HepG2 (cell line): ENCODE data around the gene TEX22. TPM values are rescaled to one million over a fixed set of nuclear protein-coding genes. Genes with fewer than 3 reads are reported as not detected.

Experiments
- ETV5 ChIP-seq: IDR thresholded peaks from 2 replicates; pipeline ENCODE4 v1.6.1; 2018; ENCODE audit warnings: missing biosample characterization, missing genetic modification reagents, inconsistent platforms, borderline replicate concordance
- HMGXB4 ChIP-seq, 2 experiments: sonication (generic) in 1 of 2; formaldehyde crosslinking in 1 of 2; IDR thresholded peaks; 2 replicates each; pipeline versions ENCODE4 v1.4.0 to v1.6.1; 2018 to 2020; ENCODE audit warnings: missing genetic modification reagents in 2 of 2, borderline replicate concordance in 1 of 2, low read depth in 1 of 2, mild to moderate bottlenecking in 1 of 2, missing biosample characterization in 1 of 2
- KIAA2018 ChIP-seq: sonication (generic); formaldehyde crosslinking; IDR thresholded peaks from 2 replicates; pipeline ENCODE4 v1.5.0; 2020; ENCODE audit warnings: mild to moderate bottlenecking, missing genetic modification reagents, borderline replicate concordance
- NPAS2 ChIP-seq: sonication (generic); formaldehyde crosslinking; IDR thresholded peaks from 2 replicates; pipeline ENCODE4 v1.8.0; 2022; ENCODE audit warnings: mild to moderate bottlenecking, missing genetic modification reagents, borderline replicate concordance
- NR2C2 ChIP-seq: sonication (generic); formaldehyde crosslinking; IDR thresholded peaks from 2 replicates; pipeline ENCODE4 v1.4.0; 2020; ENCODE audit warnings: missing genetic modification reagents, mild to moderate bottlenecking, moderate library complexity, borderline replicate concordance
- ZBTB44 ChIP-seq: sonication (generic); formaldehyde crosslinking; IDR thresholded peaks from 2 replicates; pipeline ENCODE4 v1.4.0; 2020; ENCODE audit warnings: missing genetic modification reagents
- ZNF276 ChIP-seq: sonication (generic); formaldehyde crosslinking; IDR thresholded peaks from 2 replicates; pipeline ENCODE4 v1.4.0; 2020; ENCODE audit warnings: mild to moderate bottlenecking, low read depth, missing genetic modification reagents
- ZNF292 ChIP-seq: sonication (generic); formaldehyde crosslinking; IDR thresholded peaks from 2 replicates; pipeline ENCODE4 v1.8.1; 2022; ENCODE audit warnings: mild to moderate bottlenecking, low read depth, missing genetic modification reagents, borderline replicate concordance
- ZNF432 ChIP-seq: sonication (generic); formaldehyde crosslinking; IDR thresholded peaks from 2 replicates; pipeline ENCODE4 v1.5.0; 2020; ENCODE audit warnings: missing genetic modification reagents, mild to moderate bottlenecking, borderline replicate concordance
- polyA plus RNA-seq, 8 experiments: library from polyadenylated mRNA; depleted of rRNA in 3 of 8; stranded (reverse) in 7 of 8; unstranded in 1 of 8; fragments of >200 nt; fragmentation: Illumina TruSeq in 4 of 8; extraction: Trizol in 4 of 8; gene quantifications; 2 replicates each; pipeline versions ENCODE4 v1.2.1 to v1.2.3, GENCODE V29; 2011 to 2016; ENCODE audit warnings: low read depth in 4 of 8, missing spikeins in 1 of 8, mixed read lengths in 1 of 8; ENCODE audit not compliant: insufficient read depth in 1 of 8
- total RNA-seq, 5 experiments: library from RNA; depleted of rRNA; stranded (reverse); fragments of >200 nt; fragmentation: Illumina TruSeq; extraction: Trizol; gene quantifications; 2 replicates each; pipeline ENCODE4 v1.2.3, GENCODE V29; 2016; ENCODE audit warnings: low read depth in 1 of 5

TEX22 gene
- total and polyA plus RNA-seq, 2 of the 13 experiments (the other 11 are each of a cell fraction or from before 2014, with no cell fraction given), result 0.07 to 0.27 TPM

GRCh38 chr14:105420101-105420973, 22.0 kb downstream of the TEX22 start (continued):
- 0 out of 2 replicates have a peak, but pooled peaks have one; percentile 47 for TF ChIP-seq ZNF276
- TF ChIP-seq NPAS2, result no peak
- no peak for TF ChIP-seq ZNF292 (CRISPR knock-in tag)
- no peak for TF ChIP-seq ETV5 (CRISPR knock-in tag)
- 0 out of 2 replicates have a peak, but pooled peaks have one; percentile 29 for TF ChIP-seq NR2C2 (CRISPR knock-in tag)
- TF ChIP-seq KIAA2018 (CRISPR knock-in tag), result no peak
- TF ChIP-seq ZNF432 (CRISPR knock-in tag), result no peak
- no peak for TF ChIP-seq ZBTB44 (CRISPR knock-in tag)
- TF ChIP-seq HMGXB4 (CRISPR knock-in tag; IDR thresholded peaks at IDR 0.05; ENCODE audit: borderline replicate concordance in 1 of 2, low read depth in 1 of 2), result peak in 1 of 2 experiments; percentile 47; a peak in 1 of 4 replicates
